ACC112 (cell line): ENCODE measurements around the gene EMX1.
A peak's percentile ranks its signal among the peaks of the same experiment; 100 is the strongest.

Experiments used
- H2AFZ ChIP-seq: fragments of 200-600 bp; sonication (generic); one replicate; pipeline ENCODE4 v1.6.0; 2017; ENCODE audit warnings: antibody characterized with exemption, low read length; ENCODE audit not compliant: unreplicated experiment
- H3K27ac ChIP-seq: fragments of 200-600 bp; sonication (generic); 2 replicates; pipeline ENCODE4 v1.5.1; 2014; ENCODE audit warnings: low read depth, mild to moderate bottlenecking, antibody characterized with exemption, low read length, moderate library complexity
- H3K27me3 ChIP-seq: fragments of 200-600 bp; sonication (generic); 2 replicates; pipeline ENCODE4 v1.6.1; 2014; ENCODE audit warnings: mild to moderate bottlenecking, antibody characterized with exemption, low read length, moderate library complexity, mixed read lengths; ENCODE audit not compliant: insufficient read depth
- H3K36me3 ChIP-seq: fragments of 200-600 bp; sonication (generic); 2 replicates; pipeline ENCODE4 v1.6.1; 2016; ENCODE audit warnings: mild to moderate bottlenecking, antibody characterized with exemption, low read length, moderate library complexity, mixed read lengths; ENCODE audit not compliant: insufficient read depth
- H3K4me1 ChIP-seq: fragments of 200-600 bp; sonication (generic); one replicate; pipeline ENCODE4 v1.6.1; 2016; ENCODE audit warnings: low read length, mixed read lengths; ENCODE audit not compliant: insufficient read depth, unreplicated experiment, control insufficient read depth
- H3K4me3 ChIP-seq: fragments of 200-600 bp; sonication (generic); 2 replicates; pipeline ENCODE4 v1.5.1; 2014; ENCODE audit warnings: mild to moderate bottlenecking, low read depth, low read length
- H3K79me2 ChIP-seq: fragments of 200-600 bp; sonication (generic); one replicate; pipeline ENCODE4 v1.6.0; 2016; ENCODE audit warnings: low read length; ENCODE audit not compliant: control insufficient read depth, unreplicated experiment, insufficient read depth

The EMX1 gene

GRCh38 chr2:72917877-72918553 lies 696 bp downstream of the EMX1 start:
- no peaks in the 10 kb centered on the region for H3K79me2 ChIP-seq
- H3K4me3 ChIP-seq: peak overlapping the region; percentile 19; the same call in 1 of the 2 replicates
- H2AFZ ChIP-seq: no peak overlapping the region
- H3K4me1 ChIP-seq: peaks cover 5% of the 10 kb centered on the region
- no peak overlapping the region for H3K27ac ChIP-seq
- no peaks in the 10 kb centered on the region for H3K36me3 ChIP-seq
- H3K27me3 ChIP-seq: peaks cover 100% of the 10 kb centered on the region

GRCh38 chr2:72919414-72920317 lies 2.3 kb downstream of the EMX1 start:
- no peaks in the 10 kb centered on the region for H3K79me2 ChIP-seq
- no peak overlapping the region for H2AFZ ChIP-seq
- no peaks in the 10 kb centered on the region for H3K36me3 ChIP-seq
- H3K4me1 ChIP-seq: peaks cover 5% of the 10 kb centered on the region
- H3K4me3 ChIP-seq: peak overlapping the region; percentile 54; the same call in 1 of the 2 replicates
- peaks cover 100% of the 10 kb centered on the region for H3K27me3 ChIP-seq
- no peak overlapping the region for H3K27ac ChIP-seq

GRCh38 chr2:72920318-72921087 lies 3.2 kb downstream of the EMX1 start:
- Histone ChIP-seq H3K27ac (no peak overlapping the region), H3K79me2 (no peaks in the 10 kb centered on the region), H2AFZ (no peak overlapping the region), H3K4me3 (peak overlapping the region; percentile 54), H3K27me3 (peaks cover 100% of the 10 kb centered on the region), H3K4me1 (peaks cover 5% of the 10 kb centered on the region), H3K36me3 (no peaks in the 10 kb centered on the region)

DNA sequence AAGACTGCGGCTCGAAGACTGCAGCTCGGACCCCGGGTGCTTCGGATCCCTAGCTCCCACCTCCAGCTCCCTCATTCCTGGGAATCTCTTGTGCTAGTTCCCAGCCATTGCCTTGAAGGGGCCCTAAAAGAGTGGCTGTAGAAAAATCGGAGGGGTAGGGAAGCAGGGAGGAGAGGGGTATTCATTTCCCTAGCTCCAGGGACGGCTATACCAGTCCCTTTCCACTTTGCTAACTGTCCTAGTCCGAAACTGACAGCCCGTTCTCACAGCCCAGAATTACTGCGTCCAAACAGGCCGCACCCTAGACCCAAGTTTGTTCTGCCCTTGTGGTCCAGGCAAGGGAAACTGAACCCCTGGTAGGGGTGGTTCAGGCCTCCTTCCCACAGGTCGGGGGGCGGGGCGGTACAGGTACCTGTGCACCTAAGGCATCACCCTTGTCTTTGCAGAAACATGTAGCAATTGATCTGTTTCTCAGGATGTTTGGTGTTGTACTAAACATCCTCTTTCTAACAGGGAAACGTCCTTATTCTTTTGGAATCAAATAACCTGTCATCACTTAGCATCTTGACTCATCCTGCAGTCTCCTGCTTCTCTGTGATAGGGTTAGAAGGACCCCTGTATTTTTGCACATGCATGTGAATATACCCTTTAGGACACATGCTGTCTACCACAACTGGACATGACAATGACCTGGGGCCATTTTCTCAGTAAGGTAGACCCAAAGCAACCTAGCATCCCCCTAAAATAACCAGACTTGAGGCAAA lies 4.0 kb downstream of the EMX1 start:
- Histone ChIP-seq H3K79me2 (no peaks in the 10 kb centered on the region), H3K4me3 (no peak overlapping the region), H3K36me3 (no peaks in the 10 kb centered on the region), H2AFZ (no peak overlapping the region), H3K27me3 (peaks cover 100% of the 10 kb centered on the region), H3K4me1 (peaks cover 5% of the 10 kb centered on the region), H3K27ac (no peak overlapping the region)

- H3K4me3 ChIP-seq: no peak overlapping the region
- H3K27ac ChIP-seq: no peak overlapping the region
- no peaks in the 10 kb centered on the region for H3K36me3 ChIP-seq
- no peak overlapping the region for H2AFZ ChIP-seq
- H3K4me1 ChIP-seq: peaks cover 2% of the 10 kb centered on the region
- no peaks in the 10 kb centered on the region for H3K79me2 ChIP-seq
- H3K27me3 ChIP-seq: peaks cover 100% of the 10 kb centered on the region
Measured at GRCh38 chr2:72921853-72922252, 4.5 kb downstream of the EMX1 start.

- no peak overlapping the region for H2AFZ ChIP-seq
- no peak overlapping the region for H3K4me3 ChIP-seq
- H3K27ac ChIP-seq: no peak overlapping the region
- H3K79me2 ChIP-seq: no peaks in the 10 kb centered on the region
- H3K36me3 ChIP-seq: no peaks in the 10 kb centered on the region
- H3K27me3 ChIP-seq: peaks cover 100% of the 10 kb centered on the region
- H3K4me1 ChIP-seq: no peaks in the 10 kb centered on the region
Measured at GRCh38 chr2:72923833-72924352, 6.6 kb downstream of the EMX1 start.

DNA sequence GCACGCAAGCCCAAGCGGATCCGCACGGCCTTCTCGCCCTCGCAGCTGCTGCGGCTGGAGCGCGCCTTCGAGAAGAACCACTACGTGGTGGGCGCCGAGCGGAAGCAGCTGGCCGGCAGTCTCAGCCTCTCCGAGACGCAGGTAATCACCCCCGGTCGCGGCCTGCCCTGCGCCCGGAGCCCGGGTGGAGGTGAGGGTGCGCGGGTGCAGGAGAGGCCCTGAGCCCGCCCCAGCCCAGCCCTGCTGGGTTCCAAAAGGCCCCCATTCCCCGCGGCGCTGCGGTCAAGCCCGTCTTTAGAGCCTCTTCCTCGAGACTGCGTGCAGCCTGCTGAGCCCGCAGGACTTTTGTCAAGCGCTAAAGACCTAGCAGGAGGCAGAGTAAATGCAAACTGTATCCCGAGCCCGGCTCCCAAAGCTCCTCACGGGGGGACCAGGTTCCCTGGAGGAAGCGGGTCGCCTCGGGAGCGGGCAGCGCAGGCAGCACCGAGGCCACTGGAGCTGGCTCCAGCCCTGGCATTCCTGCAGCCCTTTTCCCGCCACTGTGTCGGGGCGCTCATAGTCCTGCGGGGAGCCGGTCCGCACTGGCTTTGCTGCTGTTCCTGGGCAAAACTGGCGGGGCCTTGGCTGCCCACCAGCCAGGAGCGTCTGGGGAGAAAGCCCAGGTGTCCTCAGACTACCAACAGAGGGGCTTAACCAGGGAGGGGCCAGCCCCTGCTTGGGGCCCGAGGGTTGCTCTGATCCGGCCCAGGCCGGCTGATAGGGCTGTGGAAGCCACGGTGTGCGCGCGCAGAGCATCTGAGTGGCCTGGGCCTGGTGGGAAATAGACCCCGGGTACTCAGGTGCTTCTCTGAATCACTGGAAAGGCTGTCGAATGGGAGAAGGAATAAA lies 7.3 kb downstream of the EMX1 start:
- Histone ChIP-seq H3K36me3 (no peaks in the 10 kb centered on the region), H3K4me3 (no peak overlapping the region), H2AFZ (no peak overlapping the region), H3K79me2 (no peaks in the 10 kb centered on the region), H3K27ac (no peak overlapping the region), H3K27me3 (peaks cover 100% of the 10 kb centered on the region), H3K4me1 (no peaks in the 10 kb centered on the region)

DNA sequence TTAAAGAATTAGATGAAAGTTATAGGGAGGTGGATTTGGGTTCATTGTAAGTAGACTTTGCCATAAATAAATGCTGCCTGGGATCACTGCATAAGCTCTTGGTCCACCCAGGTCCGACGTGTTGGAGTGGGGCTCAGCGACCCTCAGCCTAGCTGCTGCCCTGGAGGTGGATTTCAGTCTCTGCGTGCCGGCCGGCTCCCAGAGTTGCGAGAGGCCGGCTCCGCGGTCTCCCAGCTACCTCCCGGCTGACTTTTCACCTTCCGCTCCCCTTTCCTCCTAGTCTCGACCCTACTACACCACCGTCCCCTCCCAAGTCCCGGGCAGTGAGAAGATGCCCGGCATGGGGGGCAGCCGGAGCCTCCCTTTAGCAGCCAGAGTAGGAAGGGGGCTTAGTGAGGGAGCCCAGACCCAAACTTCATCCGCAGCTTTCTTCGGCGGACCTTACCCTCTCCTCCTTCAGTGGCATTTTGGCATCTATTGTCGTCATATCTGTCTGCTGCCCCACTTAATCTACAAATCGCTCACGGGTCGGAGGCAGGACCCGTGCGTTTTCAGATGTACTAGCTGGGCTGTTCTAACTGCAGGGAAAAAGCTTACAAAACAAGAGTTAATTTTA lies 8.1 kb downstream of the EMX1 start:
- Histone ChIP-seq H3K4me3 (no peak overlapping the region), H2AFZ (no peak overlapping the region), H3K36me3 (no peaks in the 10 kb centered on the region), H3K4me1 (no peaks in the 10 kb centered on the region), H3K27ac (no peak overlapping the region), H3K27me3 (peaks cover 98% of the 10 kb centered on the region), H3K79me2 (no peaks in the 10 kb centered on the region)

- Histone ChIP-seq H3K27ac (no peak overlapping the region), H3K4me1 (peaks cover 5% of the 10 kb centered on the region), H2AFZ (no peak overlapping the region), H3K4me3 (no peak overlapping the region), H3K79me2 (no peaks in the 10 kb centered on the region), H3K36me3 (no peaks in the 10 kb centered on the region), H3K27me3 (peaks cover 89% of the 10 kb centered on the region)
Measured at GRCh38 chr2:72926368-72926767, 9.0 kb downstream of the EMX1 start.
